ENCODE data around the gene EPHA6.
A peak's percentile ranks its signal among the peaks of the same experiment; 100 is the strongest.

The EPHA6 gene

DNA sequence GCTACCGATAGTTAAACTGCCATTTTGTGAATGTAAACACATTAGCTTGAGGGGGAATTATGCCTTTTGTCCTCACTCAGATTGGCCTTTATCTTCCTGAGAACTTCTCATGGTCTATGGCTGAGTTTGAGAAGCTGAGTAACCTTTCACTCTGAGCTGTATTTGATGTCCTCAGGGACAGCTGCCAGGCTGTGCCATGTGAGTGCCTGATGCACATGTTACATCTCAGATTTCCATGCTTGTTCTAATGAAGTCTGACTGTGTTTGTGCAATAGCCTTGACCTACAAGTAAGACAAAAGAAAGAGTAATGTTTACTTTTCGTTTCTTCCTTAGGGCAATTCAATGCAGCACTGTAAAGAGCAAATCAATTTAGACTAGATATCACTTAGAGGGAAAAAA lies 906.0 kb downstream of the EPHA6 start:
- H3K4me3 ChIP-seq (ENCODE audit: low read depth, low read length): no peak overlapping the region
- TF ChIP-seq, protein P1, sequence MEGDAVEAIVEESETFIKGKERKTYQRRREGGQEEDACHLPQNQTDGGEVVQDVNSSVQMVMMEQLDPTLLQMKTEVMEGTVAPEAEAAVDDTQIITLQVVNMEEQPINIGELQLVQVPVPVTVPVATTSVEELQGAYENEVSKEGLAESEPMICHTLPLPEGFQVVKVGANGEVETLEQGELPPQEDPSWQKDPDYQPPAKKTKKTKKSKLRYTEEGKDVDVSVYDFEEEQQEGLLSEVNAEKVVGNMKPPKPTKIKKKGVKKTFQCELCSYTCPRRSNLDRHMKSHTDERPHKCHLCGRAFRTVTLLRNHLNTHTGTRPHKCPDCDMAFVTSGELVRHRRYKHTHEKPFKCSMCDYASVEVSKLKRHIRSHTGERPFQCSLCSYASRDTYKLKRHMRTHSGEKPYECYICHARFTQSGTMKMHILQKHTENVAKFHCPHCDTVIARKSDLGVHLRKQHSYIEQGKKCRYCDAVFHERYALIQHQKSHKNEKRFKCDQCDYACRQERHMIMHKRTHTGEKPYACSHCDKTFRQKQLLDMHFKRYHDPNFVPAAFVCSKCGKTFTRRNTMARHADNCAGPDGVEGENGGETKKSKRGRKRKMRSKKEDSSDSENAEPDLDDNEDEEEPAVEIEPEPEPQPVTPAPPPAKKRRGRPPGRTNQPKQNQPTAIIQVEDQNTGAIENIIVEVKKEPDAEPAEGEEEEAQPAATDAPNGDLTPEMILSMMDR (conservative IDR thresholded peaks at IDR 0.05; ENCODE audit: low read depth, low read length): no peak
- no peak for DNase-seq (ENCODE audit: low read depth)

DNA sequence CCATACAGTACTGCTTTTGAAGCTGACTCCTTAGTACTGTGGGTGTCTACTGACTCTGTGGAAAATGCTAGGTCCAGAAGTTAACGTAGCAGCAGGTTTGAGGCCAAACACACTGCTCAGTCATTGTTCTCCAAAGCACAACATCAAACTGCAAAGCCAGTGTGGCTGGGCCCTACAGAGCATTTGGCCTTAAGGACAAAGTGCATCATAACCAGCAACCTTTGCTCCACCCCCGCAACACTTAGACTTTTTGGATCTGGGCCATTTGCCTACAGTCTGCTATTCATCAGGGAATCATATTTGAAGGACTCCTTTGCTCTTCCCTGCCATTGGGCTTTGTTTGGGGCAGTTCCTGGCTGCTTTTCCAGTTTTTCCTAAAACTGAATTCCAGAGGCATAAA lies 907.1 kb downstream of the EPHA6 start:
- no peak for DNase-seq (ENCODE audit: low read depth)
- H3K4me3 ChIP-seq (ENCODE audit: low read depth, low read length): no peak overlapping the region
- TF ChIP-seq, protein P1 (conservative IDR thresholded peaks at IDR 0.05; ENCODE audit: low read depth, low read length): no peak

DNA sequence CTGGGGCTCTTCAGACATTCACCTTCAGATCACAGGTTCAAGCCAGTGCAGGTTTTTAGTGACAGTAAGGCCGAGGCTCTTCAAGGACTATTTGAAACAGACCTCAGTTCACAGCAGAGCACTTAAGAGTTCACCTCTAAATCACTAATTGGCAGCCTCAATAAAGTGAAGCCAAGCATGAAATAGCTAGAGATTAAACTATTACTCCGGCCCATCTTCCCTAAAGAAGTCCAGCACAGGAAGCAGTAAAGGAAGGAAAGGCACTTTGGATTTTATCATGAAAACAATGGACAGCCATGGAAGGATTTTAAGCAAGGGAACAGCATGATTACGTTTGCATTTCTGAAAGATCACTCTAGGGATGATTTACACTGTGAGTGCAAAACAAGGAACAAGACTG lies 922.5 kb downstream of the EPHA6 start:
- H3K4me3 ChIP-seq (ENCODE audit: low read depth, low read length): no peak overlapping the region
- no peak for DNase-seq (ENCODE audit: low read depth)
- TF ChIP-seq, protein P1 (conservative IDR thresholded peaks at IDR 0.05; ENCODE audit: low read depth, low read length): no peak

DNA sequence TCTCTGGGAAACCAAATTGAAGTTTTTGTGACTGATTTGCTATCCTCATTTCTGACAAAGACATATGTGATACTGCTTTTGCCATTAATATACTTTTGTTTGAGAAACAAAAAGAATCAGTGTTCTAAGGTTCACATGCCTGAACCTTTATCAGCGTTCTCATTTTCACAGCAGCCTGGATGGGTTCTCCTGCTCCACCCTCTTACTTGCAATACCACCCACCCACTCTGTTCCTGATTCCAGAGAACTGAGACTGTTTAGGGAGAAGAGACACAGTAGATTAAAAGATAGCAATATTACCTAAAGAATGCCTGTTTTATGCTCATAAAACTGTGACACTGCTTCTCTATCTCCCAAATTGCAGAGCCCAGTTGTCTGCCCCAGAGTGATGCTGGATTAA lies 924.4 kb downstream of the EPHA6 start:
- TF ChIP-seq, protein P1 (conservative IDR thresholded peaks at IDR 0.05; ENCODE audit: low read depth, low read length): no peak
- DNase-seq (ENCODE audit: low read depth): no peak
- H3K4me3 ChIP-seq (ENCODE audit: low read depth, low read length): no peak overlapping the region

DNA sequence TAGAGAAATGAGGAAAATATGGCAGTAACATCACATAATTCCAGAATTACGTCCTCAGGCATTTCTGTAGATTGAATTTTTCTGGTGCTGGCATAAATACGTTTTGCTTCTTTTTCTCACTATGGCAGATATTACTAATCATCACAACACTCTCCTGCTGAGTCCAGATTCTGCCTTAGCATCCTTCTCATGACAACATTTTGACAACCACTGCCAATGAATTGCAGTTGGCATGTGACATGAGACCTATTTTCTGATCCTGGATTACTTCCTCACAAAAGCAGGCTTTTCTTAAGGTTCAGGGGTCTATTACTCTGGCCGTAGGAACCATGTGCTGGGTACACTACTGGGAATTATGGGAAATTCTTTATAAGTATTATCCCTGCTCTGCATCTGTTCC lies 927.6 kb downstream of the EPHA6 start:
- H3K4me3 ChIP-seq (ENCODE audit: low read depth, low read length): no peak overlapping the region
- DNase-seq (ENCODE audit: low read depth): no peak
- TF ChIP-seq, protein P1 (conservative IDR thresholded peaks at IDR 0.05; ENCODE audit: low read depth, low read length): no peak

DNA sequence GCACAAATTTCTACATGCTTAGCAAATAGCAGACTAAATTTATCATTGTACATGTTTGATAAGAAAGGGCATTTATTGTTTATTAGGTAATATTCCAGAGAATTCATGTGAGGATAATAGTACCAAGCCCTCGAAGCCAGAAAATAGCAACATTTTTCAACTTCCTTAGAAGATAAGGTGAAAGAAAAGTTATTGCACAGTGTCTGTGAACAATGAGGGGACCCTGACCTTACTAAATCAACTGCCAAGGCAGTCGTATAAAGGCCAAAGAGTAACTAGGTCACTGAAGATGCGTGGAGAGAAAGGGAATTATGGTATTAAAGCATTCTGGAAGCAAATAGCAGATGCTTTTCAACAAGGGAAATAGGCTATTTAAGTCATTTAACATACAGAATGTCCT lies 929.9 kb downstream of the EPHA6 start:
- TF ChIP-seq, protein P1 (conservative IDR thresholded peaks at IDR 0.05; ENCODE audit: low read depth, low read length): no peak
- no peak overlapping the region for H3K4me3 ChIP-seq (ENCODE audit: low read depth, low read length)
- no peak for DNase-seq (ENCODE audit: low read depth)

DNA sequence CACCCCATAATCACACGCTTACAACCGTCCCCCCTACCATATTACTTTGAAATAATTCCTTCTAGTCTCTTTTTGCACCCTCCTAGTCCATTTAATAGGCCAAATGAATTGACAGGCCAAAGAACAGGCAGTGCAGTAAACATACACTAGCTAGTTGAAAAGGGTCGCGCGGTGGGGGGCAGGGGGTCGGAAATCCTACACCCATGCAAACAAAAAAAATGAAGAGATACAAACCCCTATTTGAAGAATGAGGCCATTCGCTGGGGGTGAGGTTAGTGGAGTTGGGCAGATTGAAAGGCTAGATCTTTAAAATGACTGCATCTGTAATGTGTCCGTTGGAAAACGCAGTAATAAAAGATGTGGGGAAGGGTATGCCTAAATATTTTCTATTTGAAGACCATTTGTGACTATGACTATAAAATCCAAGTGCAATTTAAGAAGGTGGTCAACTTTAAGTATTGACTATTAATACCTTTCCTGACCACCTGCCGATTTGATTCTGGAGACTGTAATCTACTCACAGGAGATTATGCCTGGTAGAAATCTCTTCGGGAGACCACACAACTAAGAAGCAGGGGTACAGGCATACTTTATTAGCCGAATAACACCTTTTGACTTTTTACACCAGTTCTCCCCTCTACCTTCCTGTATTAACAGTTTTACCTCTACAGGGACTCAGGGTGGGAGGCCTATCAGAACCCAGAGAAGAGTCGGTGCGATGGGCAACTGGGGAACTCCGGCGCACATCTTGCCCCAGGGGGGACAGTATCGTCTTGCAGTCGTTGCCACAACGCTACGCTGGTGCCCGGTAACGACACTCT lies 949.4 kb downstream of the EPHA6 start:
- DNase-seq (ENCODE audit: low read depth): peak; percentile 1
- TF ChIP-seq, protein P1 (conservative IDR thresholded peaks at IDR 0.05; ENCODE audit: low read depth, low read length): no peak
- peak overlapping the region; percentile 86 for H3K4me3 ChIP-seq (ENCODE audit: low read depth, low read length)
